HL-60 (cell line): Measurements from ENCODE around the gene ADGRF5.
A peak's percentile ranks its signal among the peaks of the same experiment; 100 is the strongest.
"Not testable (repeated sequence)": the region's sequence is repeated elsewhere in the genome, so short reads cannot be mapped to it uniquely, and the experiment has no call there.

Source experiments
- DNase-seq, 2 experiments: peaks; one replicate each; pipeline ENCODE4 v3.0.0-alpha.2; 2010 to 2020; ENCODE audit warnings: low read depth in 1 of 2, low spot score in 1 of 2
- H3K27ac ChIP-seq: fragments of 250-450 bp; sonication (Bioruptor Pico); replicated peaks from 2 replicates; pipeline ENCODE4 v1.5.1; 2020; ENCODE audit warnings: mild to moderate bottlenecking, moderate library complexity
- H3K27me3 ChIP-seq: fragments of 250-450 bp; sonication (Bioruptor Pico); 2 replicates; pipeline ENCODE4 v1.5.1; 2021; ENCODE audit warnings: mild to moderate bottlenecking, moderate library complexity; ENCODE audit not compliant: insufficient read depth, poor library complexity, severe bottlenecking
- H3K4me3 ChIP-seq: replicated peaks from 2 replicates; pipeline ENCODE4 v1.5.1; 2011; ENCODE audit warnings: mild to moderate bottlenecking, control low read depth, low read length; ENCODE audit not compliant: insufficient read depth
- GABPA ChIP-seq: IDR thresholded peaks from 2 replicates; pipeline ENCODE4 v1.6.1; 2012; ENCODE audit warnings: low read depth
- POLR2AphosphoS5 ChIP-seq: IDR thresholded peaks from 2 replicates; pipeline ENCODE4 v1.6.1; 2012; ENCODE audit warnings: low read depth
- SPI1 ChIP-seq: IDR thresholded peaks from 2 replicates; pipeline ENCODE4 v1.6.1; 2012; ENCODE audit warnings: low read depth, mild to moderate bottlenecking, borderline replicate concordance
- TF ChIP-seq, protein P1 (sequence below): IDR thresholded peaks from one replicate; pipeline ENCODE4 v1.5.1; 2011; ENCODE audit warnings: low read length, control low read depth, inconsistent platforms; ENCODE audit not compliant: insufficient read depth
- TF ChIP-seq, protein P2 (sequence below): IDR thresholded peaks from 2 replicates; pipeline ENCODE4 v1.6.1; 2012; ENCODE audit warnings: low read depth; ENCODE audit not compliant: insufficient replicate concordance

Gene ADGRF5

GRCh38 chr6:46855966-46856365 is 65.8 kb downstream of the ADGRF5 start:
- TF ChIP-seq, protein P1, sequence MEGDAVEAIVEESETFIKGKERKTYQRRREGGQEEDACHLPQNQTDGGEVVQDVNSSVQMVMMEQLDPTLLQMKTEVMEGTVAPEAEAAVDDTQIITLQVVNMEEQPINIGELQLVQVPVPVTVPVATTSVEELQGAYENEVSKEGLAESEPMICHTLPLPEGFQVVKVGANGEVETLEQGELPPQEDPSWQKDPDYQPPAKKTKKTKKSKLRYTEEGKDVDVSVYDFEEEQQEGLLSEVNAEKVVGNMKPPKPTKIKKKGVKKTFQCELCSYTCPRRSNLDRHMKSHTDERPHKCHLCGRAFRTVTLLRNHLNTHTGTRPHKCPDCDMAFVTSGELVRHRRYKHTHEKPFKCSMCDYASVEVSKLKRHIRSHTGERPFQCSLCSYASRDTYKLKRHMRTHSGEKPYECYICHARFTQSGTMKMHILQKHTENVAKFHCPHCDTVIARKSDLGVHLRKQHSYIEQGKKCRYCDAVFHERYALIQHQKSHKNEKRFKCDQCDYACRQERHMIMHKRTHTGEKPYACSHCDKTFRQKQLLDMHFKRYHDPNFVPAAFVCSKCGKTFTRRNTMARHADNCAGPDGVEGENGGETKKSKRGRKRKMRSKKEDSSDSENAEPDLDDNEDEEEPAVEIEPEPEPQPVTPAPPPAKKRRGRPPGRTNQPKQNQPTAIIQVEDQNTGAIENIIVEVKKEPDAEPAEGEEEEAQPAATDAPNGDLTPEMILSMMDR: peak; percentile 47
- DNase-seq, H3K27ac ChIP-seq: not testable (repeated sequence)

GRCh38 chr6:46851576-46851975 is 70.2 kb downstream of the ADGRF5 start:
- not testable (repeated sequence) for H3K27me3 ChIP-seq, DNase-seq, H3K27ac ChIP-seq, H3K4me3 ChIP-seq

More at GRCh38 chr6:46855966-46856365, 65.8 kb downstream of the ADGRF5 start:
- H3K27me3 ChIP-seq, H3K4me3 ChIP-seq: not testable (repeated sequence)

DNA sequence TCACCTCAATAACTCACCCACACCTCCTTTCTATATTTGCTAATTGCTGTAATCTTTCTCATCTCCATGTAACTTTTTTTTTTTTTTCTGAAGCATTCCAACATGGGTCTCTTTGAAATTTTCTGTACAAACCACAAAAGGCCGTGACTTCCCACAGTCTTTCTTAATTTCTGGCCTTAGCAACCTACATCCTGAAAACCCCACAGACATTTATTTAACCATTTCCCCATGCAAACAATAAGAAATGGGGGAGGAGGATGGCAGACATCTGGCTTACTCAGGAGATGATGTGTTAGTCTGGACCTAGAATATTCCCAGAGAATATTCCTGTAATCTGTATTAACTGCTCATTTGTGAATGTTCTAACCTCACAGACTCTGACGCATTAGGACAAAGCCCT is 70.9 kb downstream of the ADGRF5 start:
- TF ChIP-seq POLR2AphosphoS5 (no peak), SPI1 (no peak), GABPA (no peak)
- TF ChIP-seq, protein P2, sequence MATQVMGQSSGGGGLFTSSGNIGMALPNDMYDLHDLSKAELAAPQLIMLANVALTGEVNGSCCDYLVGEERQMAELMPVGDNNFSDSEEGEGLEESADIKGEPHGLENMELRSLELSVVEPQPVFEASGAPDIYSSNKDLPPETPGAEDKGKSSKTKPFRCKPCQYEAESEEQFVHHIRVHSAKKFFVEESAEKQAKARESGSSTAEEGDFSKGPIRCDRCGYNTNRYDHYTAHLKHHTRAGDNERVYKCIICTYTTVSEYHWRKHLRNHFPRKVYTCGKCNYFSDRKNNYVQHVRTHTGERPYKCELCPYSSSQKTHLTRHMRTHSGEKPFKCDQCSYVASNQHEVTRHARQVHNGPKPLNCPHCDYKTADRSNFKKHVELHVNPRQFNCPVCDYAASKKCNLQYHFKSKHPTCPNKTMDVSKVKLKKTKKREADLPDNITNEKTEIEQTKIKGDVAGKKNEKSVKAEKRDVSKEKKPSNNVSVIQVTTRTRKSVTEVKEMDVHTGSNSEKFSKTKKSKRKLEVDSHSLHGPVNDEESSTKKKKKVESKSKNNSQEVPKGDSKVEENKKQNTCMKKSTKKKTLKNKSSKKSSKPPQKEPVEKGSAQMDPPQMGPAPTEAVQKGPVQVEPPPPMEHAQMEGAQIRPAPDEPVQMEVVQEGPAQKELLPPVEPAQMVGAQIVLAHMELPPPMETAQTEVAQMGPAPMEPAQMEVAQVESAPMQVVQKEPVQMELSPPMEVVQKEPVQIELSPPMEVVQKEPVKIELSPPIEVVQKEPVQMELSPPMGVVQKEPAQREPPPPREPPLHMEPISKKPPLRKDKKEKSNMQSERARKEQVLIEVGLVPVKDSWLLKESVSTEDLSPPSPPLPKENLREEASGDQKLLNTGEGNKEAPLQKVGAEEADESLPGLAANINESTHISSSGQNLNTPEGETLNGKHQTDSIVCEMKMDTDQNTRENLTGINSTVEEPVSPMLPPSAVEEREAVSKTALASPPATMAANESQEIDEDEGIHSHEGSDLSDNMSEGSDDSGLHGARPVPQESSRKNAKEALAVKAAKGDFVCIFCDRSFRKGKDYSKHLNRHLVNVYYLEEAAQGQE: no peak
- TF ChIP-seq, protein P1: no peak
- no peak for DNase-seq
- H3K4me3 ChIP-seq: no peak overlapping the region
- H3K27ac ChIP-seq: no peak overlapping the region
- no peaks in the 10 kb centered on the region for H3K27me3 ChIP-seq

- H3K27me3 ChIP-seq: no peaks in the 10 kb centered on the region
- no peak overlapping the region for H3K27ac ChIP-seq
- TF ChIP-seq, protein P1: no peak
- TF ChIP-seq SPI1 (no peak), GABPA (no peak), POLR2AphosphoS5 (no peak)
- TF ChIP-seq, protein P2: no peak
- no peak for DNase-seq
- no peak overlapping the region for H3K4me3 ChIP-seq
Measured at GRCh38 chr6:46849361-46849690, 72.4 kb downstream of the ADGRF5 start.
